Mesenchymal stem cell (in vitro differentiated cells and primary cell): Measurements from ENCODE around the gene CFLAR.
A peak's percentile ranks its signal among the peaks of the same experiment; 100 is the strongest.

Source experiments
- DNase-seq: peaks from one replicate; pipeline ENCODE4 v3.0.0-alpha.2; 2013
- H2AFZ ChIP-seq: one replicate; pipeline ENCODE4 v1.6.1; 2013; ENCODE audit warnings: low read depth, mild to moderate bottlenecking, control low read depth, inconsistent platforms, low read length, moderate library complexity
- H2AK5ac ChIP-seq: 2 replicates; pipeline ENCODE4 v1.6.1; 2013; ENCODE audit warnings: low read length, moderate library complexity, mild to moderate bottlenecking, inconsistent platforms; ENCODE audit not compliant: severe bottlenecking
- H2BK120ac ChIP-seq: one replicate; pipeline ENCODE4 v1.6.1; 2013; ENCODE audit warnings: low read depth, mild to moderate bottlenecking, inconsistent platforms, low read length, moderate library complexity
- H2BK12ac ChIP-seq, 2 experiments: one replicate each; pipeline ENCODE4 v1.6.1; 2013; ENCODE audit warnings: inconsistent platforms in 2 of 2, low read length in 2 of 2, mild to moderate bottlenecking in 2 of 2, moderate library complexity in 2 of 2, control low read depth in 1 of 2
- H2BK15ac ChIP-seq: one replicate; pipeline ENCODE4 v1.6.1; 2013; ENCODE audit warnings: mild to moderate bottlenecking, low read depth, inconsistent platforms; ENCODE audit not compliant: poor library complexity, severe bottlenecking
- H2BK5ac ChIP-seq: 2 replicates; pipeline ENCODE4 v1.6.1; 2013; ENCODE audit warnings: low read depth, mild to moderate bottlenecking, low read length, control low read depth, inconsistent platforms; ENCODE audit not compliant: poor library complexity, severe bottlenecking
- H3K14ac ChIP-seq, 2 experiments: one replicate each; pipeline ENCODE4 v1.6.1; 2013; ENCODE audit warnings: inconsistent platforms in 2 of 2, low read length in 2 of 2, control low read depth in 1 of 2, mild to moderate bottlenecking in 1 of 2, moderate library complexity in 1 of 2
- H3K18ac ChIP-seq, 2 experiments: one replicate each; pipeline ENCODE4 v1.6.1; 2013; ENCODE audit warnings: inconsistent platforms in 2 of 2, low read length in 2 of 2, control low read depth in 1 of 2, low read depth in 1 of 2, mild to moderate bottlenecking in 1 of 2
- H3K23ac ChIP-seq, 2 experiments: one replicate each; pipeline ENCODE4 v1.6.1; 2013; ENCODE audit warnings: inconsistent platforms in 2 of 2, low read length in 2 of 2, mild to moderate bottlenecking in 2 of 2, moderate library complexity in 2 of 2, control low read depth in 1 of 2
- H3K27ac ChIP-seq: 2 replicates; pipeline ENCODE4 v1.5.1; 2013; ENCODE audit warnings: mild to moderate bottlenecking, moderate library complexity, low read length, control low read depth, inconsistent platforms; ENCODE audit not compliant: poor library complexity, severe bottlenecking
- H3K27me3 ChIP-seq, 2 experiments: 2 replicates each; pipeline versions ENCODE4 v1.6.1 to v1.7.0; 2013; ENCODE audit warnings: low read length in 2 of 2, mild to moderate bottlenecking in 2 of 2, moderate library complexity in 2 of 2, control low read depth in 1 of 2, inconsistent platforms in 1 of 2; ENCODE audit not compliant: control insufficient read depth in 1 of 2, insufficient read depth in 1 of 2
- H3K36me3 ChIP-seq, 2 experiments: 2 replicates each; pipeline versions ENCODE4 v1.6.1 to v1.7.0; 2013; ENCODE audit warnings: low read length in 2 of 2, control low read depth in 1 of 2, inconsistent platforms in 1 of 2, low read depth in 1 of 2, mild to moderate bottlenecking in 1 of 2; ENCODE audit not compliant: insufficient read depth in 2 of 2, control insufficient read depth in 1 of 2
- H3K4ac ChIP-seq, 2 experiments: one replicate each; pipeline ENCODE4 v1.6.1; 2013; ENCODE audit warnings: inconsistent platforms in 2 of 2, low read length in 2 of 2, mild to moderate bottlenecking in 2 of 2, moderate library complexity in 2 of 2, control low read depth in 1 of 2, low read depth in 1 of 2
- H3K4me1 ChIP-seq: 2 replicates; pipeline ENCODE4 v1.6.1; 2013; ENCODE audit warnings: low read depth, low read length, control low read depth; ENCODE audit not compliant: control insufficient read depth, insufficient read depth
- H3K4me2 ChIP-seq: 2 replicates; pipeline ENCODE4 v1.6.1; 2013; ENCODE audit warnings: low read length, mild to moderate bottlenecking, inconsistent platforms; ENCODE audit not compliant: poor library complexity, severe bottlenecking
- H3K4me3 ChIP-seq, 2 experiments: 2 replicates each; pipeline versions ENCODE4 v1.5.1 to v1.7.0; 2013; ENCODE audit warnings: low read length in 2 of 2, mild to moderate bottlenecking in 2 of 2, control low read depth in 1 of 2, low read depth in 1 of 2; ENCODE audit not compliant: insufficient read depth in 1 of 2
- H3K79me1 ChIP-seq: replicated peaks from 2 replicates; pipeline ENCODE4 v1.6.1; 2013; ENCODE audit warnings: mild to moderate bottlenecking, control low read depth, low read length, inconsistent platforms; ENCODE audit not compliant: poor library complexity, severe bottlenecking
- H3K9ac ChIP-seq: 2 replicates; pipeline ENCODE4 v1.7.0; 2013; ENCODE audit warnings: mild to moderate bottlenecking, low read length, moderate library complexity
- H3K9me3 ChIP-seq: 2 replicates; pipeline ENCODE4 v1.7.0; 2013; ENCODE audit warnings: mild to moderate bottlenecking, low read length; ENCODE audit not compliant: control insufficient read depth
- H4K8ac ChIP-seq: one replicate; pipeline ENCODE4 v1.6.1; 2013; ENCODE audit warnings: inconsistent platforms, mild to moderate bottlenecking, low read length, moderate library complexity
- H4K91ac ChIP-seq: one replicate; pipeline ENCODE4 v1.6.1; 2013; ENCODE audit warnings: mild to moderate bottlenecking, low read length, inconsistent platforms
- WGBS: methylation state at CpG from one replicate; pipeline ENCODE4 v1.1.7; 2013; ENCODE audit warnings: mixed read lengths; 5-methylcytosine and 5-hydroxymethylcytosine counted together

CFLAR gene

GRCh38 chr2:201072201-201072530 is 43.8 kb upstream of the CFLAR start:
- Histone ChIP-seq H3K36me3 (no peaks in the 10 kb centered on the region), H3K4me2 (peak overlapping the region; percentile 66), H3K27me3 (no peaks in the 10 kb centered on the region), H2BK5ac (no peak overlapping the region), H3K79me1 (no peaks in the 10 kb centered on the region), H2AFZ (no peak overlapping the region), H4K91ac (no peak overlapping the region), H3K9me3 (no peaks in the 10 kb centered on the region), H2AK5ac (no peak overlapping the region), H2BK12ac (no peak overlapping the region), H2BK120ac (no peak overlapping the region), H3K4me3 (peak overlapping the region; percentile 44 to 94), H3K9ac (peak overlapping the region; percentile 94), H3K4me1 (peaks cover 3% of the 10 kb centered on the region), H3K27ac (peak overlapping the region; percentile 0), H2BK15ac (no peak overlapping the region), H3K4ac (no peak overlapping the region), H3K14ac (no peak overlapping the region), H3K18ac (peak overlapping the region; percentile 9 to 14), H4K8ac (peak overlapping the region; percentile 35), H3K23ac (no peak overlapping the region)
- WGBS, result no CpG with 5 or more reads among the region's 5 CpGs
- DNase-seq, result no peak

GRCh38 chr2:201073071-201073470 is 42.9 kb upstream of the CFLAR start:
- Histone ChIP-seq H3K4me2 (peak overlapping the region; percentile 52), H4K91ac (no peak overlapping the region), H3K14ac (no peak overlapping the region), H3K27ac (no peak overlapping the region), H2AFZ (no peak overlapping the region), H3K36me3 (no peaks in the 10 kb centered on the region), H3K23ac (no peak overlapping the region), H3K79me1 (no peaks in the 10 kb centered on the region), H3K4me1 (peaks cover under 1% of the 10 kb centered on the region), H3K18ac (no peak overlapping the region), H3K9me3 (no peaks in the 10 kb centered on the region), H2BK12ac (no peak overlapping the region), H2BK5ac (no peak overlapping the region), H4K8ac (no peak overlapping the region), H3K4ac (no peak overlapping the region), H3K9ac (peak overlapping the region; percentile 94), H3K4me3 (peak overlapping the region in 1 of 2 experiments; percentile 94), H2BK120ac (no peak overlapping the region), H2BK15ac (no peak overlapping the region), H2AK5ac (no peak overlapping the region), H3K27me3 (no peaks in the 10 kb centered on the region)
- no CpG with 5 or more reads among the region's 1 CpG for WGBS
- no peak for DNase-seq

- Histone ChIP-seq H3K9ac (no peak overlapping the region), H3K4me2 (no peak overlapping the region), H2BK120ac (no peak overlapping the region), H3K23ac (no peak overlapping the region), H3K9me3 (no peaks in the 10 kb centered on the region), H3K79me1 (no peaks in the 10 kb centered on the region), H2BK5ac (no peak overlapping the region), H3K4me1 (no peaks in the 10 kb centered on the region), H3K27ac (no peak overlapping the region), H3K4ac (no peak overlapping the region), H2BK12ac (no peak overlapping the region), H3K36me3 (peaks cover 6 to 14% of the 10 kb centered on the region in 2 experiments), H4K91ac (no peak overlapping the region), H2AK5ac (no peak overlapping the region), H4K8ac (no peak overlapping the region), H3K14ac (no peak overlapping the region), H2BK15ac (no peak overlapping the region), H2AFZ (no peak overlapping the region), H3K4me3 (no peak overlapping the region), H3K18ac (no peak overlapping the region), H3K27me3 (no peaks in the 10 kb centered on the region)
- WGBS, result 95% methylated on average over 7 of the region's 7 CpGs
- no peak for DNase-seq
These were observed 41.0 kb upstream of the CFLAR start for GRCh38 chr2:201074996-201075395.

GRCh38 chr2:201084863-201085262 is 31.1 kb upstream of the CFLAR start:
- no peak overlapping the region for H4K8ac ChIP-seq
- no peaks in the 10 kb centered on the region for H3K27me3 ChIP-seq
- no peak overlapping the region for H2BK120ac ChIP-seq
- H3K79me1 ChIP-seq, result peaks cover 8% of the 10 kb centered on the region
- H3K9ac ChIP-seq, result no peak overlapping the region
- H2AFZ ChIP-seq, result no peak overlapping the region
- H2BK15ac ChIP-seq, result no peak overlapping the region
- no peak overlapping the region for H3K4ac ChIP-seq
- no peak overlapping the region for H4K91ac ChIP-seq
- H2BK5ac ChIP-seq, result no peak overlapping the region
- H3K9me3 ChIP-seq, result no peaks in the 10 kb centered on the region
- DNase-seq, result no peak
- H3K18ac ChIP-seq, result no peak overlapping the region
- 100% methylated on average over 1 of the region's 2 CpGs for WGBS
- no peak overlapping the region for H3K14ac ChIP-seq
- no peak overlapping the region for H3K23ac ChIP-seq
- H2AK5ac ChIP-seq, result no peak overlapping the region
- no peak overlapping the region for H3K4me2 ChIP-seq
- H3K36me3 ChIP-seq, result peaks cover 34 to 46% of the 10 kb centered on the region in 2 experiments
- peaks cover 1% of the 10 kb centered on the region for H3K4me1 ChIP-seq
- no peak overlapping the region for H3K4me3 ChIP-seq
- H3K27ac ChIP-seq, result no peak overlapping the region
- H2BK12ac ChIP-seq, result no peak overlapping the region
